AML-193 (cell line): ENCODE data around the gene SYT1.

Source experiments
- DNase-seq, 2 experiments: peaks; one replicate each; lab custom pipeline; 2025; lab: John Stamatoyannopoulos, UW

Gene SYT1

DNA sequence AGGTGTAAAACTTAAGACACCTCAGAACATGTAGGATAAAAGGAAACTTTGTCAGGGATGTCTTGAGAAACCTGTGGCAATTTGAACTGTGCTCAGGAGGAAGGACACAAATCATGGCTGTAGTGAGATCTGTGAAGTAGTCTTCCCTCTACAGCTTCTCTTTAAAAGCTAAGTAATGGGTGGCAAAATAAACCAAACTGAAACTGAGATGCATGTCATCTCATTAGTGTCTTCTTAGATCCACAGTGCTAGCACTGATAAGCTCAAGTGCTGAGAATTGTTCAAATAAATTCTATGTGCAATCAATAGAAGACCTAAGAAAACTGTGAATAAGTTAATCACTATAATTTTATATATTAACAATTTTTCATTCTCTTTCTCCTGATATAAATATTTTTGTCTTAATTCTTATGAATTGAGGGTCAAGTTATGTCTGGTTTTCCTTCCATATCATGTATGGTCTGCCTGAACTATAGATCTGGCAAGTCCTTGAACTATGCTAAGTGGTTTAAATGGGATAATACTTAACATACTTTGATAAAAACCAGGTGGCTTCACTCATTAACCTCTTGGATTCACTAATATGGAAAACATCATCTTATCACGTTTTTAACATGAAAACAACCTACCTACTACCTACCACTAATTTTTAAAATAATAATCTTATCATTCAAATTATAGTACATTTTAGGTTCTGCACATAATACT is 27.2 kb downstream of the SYT1 start:
- DNase-seq: no peak

GRCh38 chr12:78898416-78898815 is 33.8 kb downstream of the SYT1 start:
- no peak for DNase-seq

- no peak for DNase-seq
Observed at GRCh38 chr12:78914859-78915331, 50.3 kb downstream of the SYT1 start.

- no peak for DNase-seq
Observed at GRCh38 chr12:78916845-78917480, 52.4 kb downstream of the SYT1 start.

DNA sequence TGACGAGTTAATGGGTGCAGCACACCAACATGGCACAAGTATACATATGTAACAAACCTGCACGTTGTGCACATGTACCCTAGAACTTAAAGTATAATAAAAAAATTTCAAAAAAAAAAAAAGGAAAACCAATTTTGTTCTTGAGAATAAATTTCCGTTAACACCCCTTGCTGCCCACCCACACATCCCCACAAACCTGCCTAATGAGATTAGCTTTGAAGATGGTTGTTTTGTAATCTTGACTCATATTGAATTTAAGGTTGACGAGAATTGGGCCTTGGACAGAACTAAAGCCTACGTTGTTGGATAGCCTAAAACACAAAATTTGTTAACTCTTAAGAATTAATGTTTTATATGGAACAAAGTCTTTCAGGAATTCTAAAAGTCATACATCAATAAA is 52.9 kb downstream of the SYT1 start:
- no peak for DNase-seq

- no peak for DNase-seq
Observed at GRCh38 chr12:78918268-78918667, 53.7 kb downstream of the SYT1 start.

DNA sequence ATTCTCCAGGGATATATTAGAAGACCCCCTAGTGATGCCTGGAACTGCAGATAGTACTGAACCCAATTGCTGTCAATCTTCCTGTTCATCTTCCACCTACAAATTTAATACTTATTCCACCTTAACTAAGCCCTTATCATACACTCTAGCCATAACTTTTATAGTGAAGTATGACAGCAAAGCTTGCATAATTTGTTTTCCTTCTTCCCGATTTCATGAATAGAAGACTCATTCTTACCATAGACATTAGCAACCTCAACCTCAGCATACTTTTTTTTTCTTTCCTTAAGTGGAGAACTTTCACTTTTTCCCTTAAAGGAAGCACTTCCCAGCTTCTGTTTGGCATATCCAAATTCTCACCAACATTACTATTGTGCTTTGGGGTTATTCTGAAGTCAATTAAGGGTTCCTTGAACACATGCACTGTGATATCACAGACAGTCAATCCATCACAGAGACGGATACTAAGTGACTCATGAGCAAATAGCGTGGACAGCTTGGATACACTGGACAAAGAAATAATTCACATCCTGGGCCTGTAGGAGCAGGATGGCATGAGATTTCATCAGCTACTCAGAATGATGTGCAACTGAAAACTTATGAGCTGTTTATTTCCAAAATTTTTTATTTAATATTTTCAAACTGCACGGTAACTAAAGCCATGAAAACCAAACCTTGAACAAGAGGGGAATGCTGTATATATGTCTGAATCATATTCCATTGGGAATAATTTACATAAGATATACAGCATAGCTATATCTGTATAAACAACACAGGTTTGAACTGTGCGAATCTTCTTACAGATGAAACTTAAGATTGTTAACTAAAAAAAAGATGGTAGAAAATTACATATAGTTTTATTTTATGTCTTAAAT is 63.9 kb downstream of the SYT1 start:
- no peak for DNase-seq

DNA sequence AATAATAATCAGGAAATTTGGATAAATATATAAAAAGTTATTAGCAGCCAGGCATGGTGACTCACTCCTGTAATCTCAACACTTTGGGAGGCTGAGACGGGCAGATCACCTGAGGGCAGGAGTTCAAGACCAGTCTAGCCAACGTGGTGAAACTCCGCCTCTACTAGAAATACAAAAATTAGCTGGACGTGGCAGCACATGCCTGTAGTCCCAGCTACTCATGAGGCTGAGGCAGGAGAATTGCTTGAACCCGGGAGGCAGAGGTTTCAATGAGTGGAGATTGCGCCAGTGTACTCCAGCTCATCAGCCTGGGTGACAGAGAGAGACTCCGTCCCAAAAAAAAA is 64.5 kb downstream of the SYT1 start:
- DNase-seq: no peak

- DNase-seq: no peak
Observed at GRCh38 chr12:78931466-78931990, 67.0 kb downstream of the SYT1 start.

- DNase-seq: no peak
Observed at GRCh38 chr12:78933014-78933413, 68.4 kb downstream of the SYT1 start.

GRCh38 chr12:78938341-78939084 is 73.9 kb downstream of the SYT1 start:
- no peak for DNase-seq

DNA sequence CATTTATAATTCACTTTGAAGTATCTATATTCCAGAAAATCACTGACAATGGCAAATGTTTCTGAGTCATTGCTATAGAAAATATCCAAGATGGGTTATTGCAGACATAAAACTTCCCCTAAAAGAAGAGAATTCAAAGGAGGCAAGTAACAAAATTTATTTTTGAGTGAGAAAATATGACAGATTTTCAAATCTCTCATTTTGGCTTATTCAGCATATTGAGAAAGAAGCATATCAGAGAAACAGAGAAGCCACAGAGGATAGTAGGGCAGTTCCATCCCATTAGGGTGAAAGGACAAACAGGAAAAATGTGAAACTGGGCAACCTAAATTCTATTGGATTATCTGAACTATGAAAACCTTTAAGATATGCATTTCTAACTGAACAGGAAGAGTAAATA is 85.0 kb downstream of the SYT1 start:
- DNase-seq: no peak

DNA sequence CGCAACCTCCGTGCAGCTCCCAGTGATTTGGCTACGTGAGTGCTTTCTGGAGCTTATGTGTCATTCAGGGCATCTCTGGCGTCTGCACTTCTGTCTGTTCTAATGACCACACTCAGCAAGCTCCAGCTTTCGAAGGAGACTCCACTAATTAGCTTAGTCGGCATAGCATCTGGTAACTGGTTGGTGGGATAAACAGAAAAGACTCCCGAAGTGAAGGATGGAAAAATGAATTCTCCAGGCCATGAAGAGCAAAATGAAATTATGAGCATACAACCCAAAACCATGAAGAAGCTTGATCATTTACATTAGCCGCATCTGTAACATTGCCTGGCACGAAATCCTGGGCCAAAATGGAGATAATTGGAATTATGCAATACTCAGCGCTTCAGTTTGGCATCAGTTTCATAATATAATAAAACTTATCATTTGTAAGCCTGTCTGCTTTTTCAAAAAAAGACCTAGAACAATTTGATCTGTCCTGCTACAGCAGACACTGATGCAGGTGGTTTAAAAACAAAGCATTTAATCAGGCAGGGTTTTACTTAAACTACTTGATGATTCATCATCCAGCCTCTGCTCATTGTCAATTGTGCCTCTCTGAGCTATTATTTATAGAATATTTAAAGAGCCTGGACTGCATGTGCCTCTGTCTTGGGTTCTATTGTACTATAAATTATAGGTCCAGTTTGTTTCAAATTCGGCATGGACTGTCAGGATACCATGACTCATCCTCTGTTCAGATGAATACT is 87.4 kb downstream of the SYT1 start:
- no peak for DNase-seq

- no peak for DNase-seq
Observed at GRCh38 chr12:78952552-78952929, 88.0 kb downstream of the SYT1 start.

GRCh38 chr12:78958941-78959340 is 94.4 kb downstream of the SYT1 start:
- no peak for DNase-seq

DNA sequence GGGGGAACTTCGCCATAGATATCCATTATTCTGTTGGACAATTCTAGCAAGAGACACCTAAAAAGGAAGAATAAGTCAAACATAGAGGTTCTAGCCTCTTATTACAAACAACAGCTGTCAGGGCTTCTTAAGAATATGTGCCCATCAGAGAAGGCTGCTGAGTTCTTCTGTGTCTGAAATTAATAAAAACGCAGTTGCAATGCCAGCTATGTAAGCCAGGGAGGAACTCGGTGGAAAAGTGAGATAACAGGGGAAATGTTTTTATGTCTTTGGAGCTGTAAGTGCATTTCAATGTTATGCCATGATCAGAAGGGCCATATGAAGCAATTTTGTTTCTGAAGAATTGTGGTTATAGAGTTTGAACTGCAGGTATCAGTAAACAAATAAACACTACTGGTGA is 95.0 kb downstream of the SYT1 start:
- DNase-seq: no peak

DNA sequence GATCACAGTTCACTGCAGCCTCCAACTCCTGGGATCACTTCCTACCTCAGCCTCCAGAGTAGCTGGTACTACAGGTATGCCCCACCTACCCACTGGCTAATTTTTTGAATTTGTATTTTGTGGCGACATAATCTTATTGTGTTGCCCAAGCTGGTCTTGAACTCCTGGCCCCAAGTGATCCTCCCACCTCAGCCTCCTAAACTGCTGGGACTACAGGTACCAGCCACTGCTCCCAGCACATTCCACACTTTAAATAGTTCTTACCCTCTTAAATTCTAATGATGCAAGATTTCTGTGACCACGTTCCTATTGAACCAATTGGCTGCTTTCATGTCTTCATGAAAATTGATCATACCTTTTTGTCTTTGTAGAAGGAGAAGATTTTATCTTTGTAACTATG is 96.6 kb downstream of the SYT1 start:
- DNase-seq: no peak

- no peak for DNase-seq
Observed at GRCh38 chr12:78963439-78964227, 99.1 kb downstream of the SYT1 start.

DNA sequence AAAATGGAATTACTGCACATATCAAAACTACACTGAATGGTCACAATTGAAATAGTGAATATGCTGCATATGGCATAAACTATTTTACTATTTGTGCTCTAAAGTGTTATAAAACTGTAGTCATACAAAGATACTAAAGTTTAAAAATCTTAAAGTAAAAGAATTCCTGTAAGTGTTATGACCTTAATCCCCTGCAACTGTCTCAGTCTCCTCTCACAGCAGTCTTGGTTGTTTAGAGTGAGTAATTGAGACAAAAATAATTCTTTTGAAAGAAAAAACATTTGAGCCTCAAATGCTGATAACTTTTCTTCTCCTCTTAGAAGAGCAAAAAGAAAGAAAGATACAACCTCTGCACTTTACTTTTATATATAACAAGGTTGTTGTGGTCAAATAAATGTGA is 99.9 kb downstream of the SYT1 start:
- no peak for DNase-seq

GRCh38 chr12:78966062-78966461 is 101.5 kb downstream of the SYT1 start:
- no peak for DNase-seq

GRCh38 chr12:78966926-78967325 is 102.4 kb downstream of the SYT1 start:
- DNase-seq: no peak
